Measurements from ENCODE around the gene OTOP2.

Gene OTOP2

GRCh38 chr17:74972107-74972972, 48.3 kb downstream of the OTOP2 start, which contains the start of gene HID1:
Gene HID1 (minus strand): TSS chr17:74972759. CDS start chr17:74972656, 103 bp downstream.
- peak; percentile 78 for DNase-seq (ENCODE audit: low spot score)

GRCh38 chr17:74972973-74973328, 48.9 kb downstream of the OTOP2 start:
- DNase-seq (ENCODE audit: low spot score): no peak

GRCh38 chr17:74975943-74976342, 51.9 kb downstream of the OTOP2 start:
- no peak for DNase-seq (ENCODE audit: low spot score)

GRCh38 chr17:74977802-74978201, 53.7 kb downstream of the OTOP2 start:
- DNase-seq (ENCODE audit: low spot score): no peak

- DNase-seq (ENCODE audit: low spot score): no peak
Observed at GRCh38 chr17:74978240-74978639, 54.2 kb downstream of the OTOP2 start.

- no peak for DNase-seq (ENCODE audit: low spot score)
Observed at GRCh38 chr17:74979408-74980146, 55.5 kb downstream of the OTOP2 start.

- no peak for DNase-seq (ENCODE audit: low spot score)
Observed at GRCh38 chr17:74981318-74981978, 57.4 kb downstream of the OTOP2 start.

- peak; percentile 96 for DNase-seq (ENCODE audit: low spot score)
Observed at GRCh38 chr17:74981979-74982662, 58.0 kb downstream of the OTOP2 start.

- DNase-seq (ENCODE audit: low spot score): peak; percentile 49
Observed at GRCh38 chr17:74982663-74983313, 58.7 kb downstream of the OTOP2 start.

Measured in HuH-7 (cell line).